Measurements from ENCODE around the gene C15orf62. TPM values are rescaled to one million over a fixed set of nuclear protein-coding genes. Genes with fewer than 3 reads are reported as not detected.

The C15orf62 gene
- polyA plus RNA-seq, 1 donor (not counting 4 experiments of a cell fraction or from before 2014, with no cell fraction given) = 0.14 TPM

DNA sequence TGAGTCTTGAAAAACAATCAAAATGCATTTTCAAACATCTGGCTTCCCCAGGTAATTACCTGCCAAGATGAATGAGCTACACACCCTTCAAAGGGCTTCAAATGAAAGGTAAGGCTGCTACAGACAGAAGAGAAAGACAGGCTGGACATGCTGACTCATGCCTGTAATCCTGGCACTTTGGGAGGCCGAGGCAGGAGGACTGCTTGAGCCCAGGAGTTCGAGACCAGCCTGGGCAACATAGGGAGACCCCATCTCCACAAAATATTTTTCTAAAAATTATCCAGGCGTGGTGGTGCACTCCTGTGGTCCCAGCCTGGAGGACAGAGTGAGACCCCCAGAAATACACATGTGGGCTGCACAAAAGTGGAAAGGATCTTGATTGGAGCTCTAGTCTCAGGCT, 22.6 kb downstream of the C15orf62 start:
- Histone ChIP-seq H3K79me2 (ENCODE audit: control insufficient read depth, insufficient read depth, low read length) (peaks cover 32% of the 10 kb centered on the region), H3K9me3 (ENCODE audit: control insufficient read depth, low read depth, low read length) (no peaks in the 10 kb centered on the region), H3K27me3 (ENCODE audit: control insufficient read depth, extremely low read depth, insufficient read depth, low read length) (no peaks in the 10 kb centered on the region), H3K36me3 (ENCODE audit: control insufficient read depth in 2 of 2, extremely low read depth in 1 of 2, insufficient read depth in 2 of 2, low read length in 2 of 2) (peaks cover 2 to 3% of the 10 kb centered on the region in 2 experiments), H3K9ac (ENCODE audit: control insufficient read depth, extremely low read depth, insufficient read depth, low read length) (no peak overlapping the region), H2AFZ (ENCODE audit: control insufficient read depth, low read length) (no peak overlapping the region), H3K9me1 (ENCODE audit: control insufficient read depth, extremely low read depth, insufficient read depth, low read length) (peaks cover 2% of the 10 kb centered on the region), H4K20me1 (ENCODE audit: control insufficient read depth, extremely low read depth, insufficient read depth, low read length) (no peaks in the 10 kb centered on the region), H3K4me2 (ENCODE audit: control insufficient read depth, extremely low read depth, insufficient read depth, low read depth, low read length) (no peak overlapping the region), H3K4me3 (ENCODE audit: control insufficient read depth in 2 of 3, extremely low read depth in 1 of 3, insufficient read depth in 2 of 3, low read depth in 1 of 3, low read length in 3 of 3) (no peak overlapping the region), H3K27ac (ENCODE audit: control insufficient read depth, insufficient read depth, low read length) (no peak overlapping the region), H3K4me1 (ENCODE audit: control insufficient read depth, extremely low read depth, insufficient read depth, low read length) (peaks cover 47% of the 10 kb centered on the region)
- TF ChIP-seq EZH2 (IDR thresholded peaks at IDR 0.05; ENCODE audit: low read length) = no peak
- TF ChIP-seq CTCF (optimal IDR thresholded peaks at IDR 0.05 in 1 of 3, IDR thresholded peaks at IDR 0.05 in 1 of 3, conservative IDR thresholded peaks at IDR 0.05 in 1 of 3; ENCODE audit: extremely low read depth in 1 of 3, insufficient read depth in 2 of 3, low read length in 3 of 3) = no peak
- DNase-seq (ENCODE audit: low read depth, low spot score) (no peak), FAIRE-seq (no peak)
- dilution Hi-C loops (cut with MboI; ENCODE audit: extremely low pct_ligation_motif_present, low sequenced_read_pairs) = no loop called here

GRCh38 chr15:40793216-40793989, 23.6 kb downstream of the C15orf62 start:
- Histone ChIP-seq H3K27me3 (ENCODE audit: control insufficient read depth, extremely low read depth, insufficient read depth, low read length) (no peaks in the 10 kb centered on the region), H3K27ac (ENCODE audit: control insufficient read depth, insufficient read depth, low read length) (peak overlapping the region; percentile 78), H3K4me2 (ENCODE audit: control insufficient read depth, extremely low read depth, insufficient read depth, low read depth, low read length) (peak overlapping the region; percentile 57), H3K79me2 (ENCODE audit: control insufficient read depth, insufficient read depth, low read length) (peaks cover 40% of the 10 kb centered on the region), H3K9me3 (ENCODE audit: control insufficient read depth, low read depth, low read length) (no peaks in the 10 kb centered on the region), H2AFZ (ENCODE audit: control insufficient read depth, low read length) (no peak overlapping the region), H3K4me1 (ENCODE audit: control insufficient read depth, extremely low read depth, insufficient read depth, low read length) (peaks cover 41% of the 10 kb centered on the region), H4K20me1 (ENCODE audit: control insufficient read depth, extremely low read depth, insufficient read depth, low read length) (no peaks in the 10 kb centered on the region), H3K9me1 (ENCODE audit: control insufficient read depth, extremely low read depth, insufficient read depth, low read length) (no peaks in the 10 kb centered on the region), H3K9ac (ENCODE audit: control insufficient read depth, extremely low read depth, insufficient read depth, low read length) (peak overlapping the region; percentile 32), H3K36me3 (ENCODE audit: control insufficient read depth in 2 of 2, extremely low read depth in 1 of 2, insufficient read depth in 2 of 2, low read length in 2 of 2) (peaks cover 2 to 3% of the 10 kb centered on the region in 2 experiments), H3K4me3 (ENCODE audit: control insufficient read depth in 2 of 3, extremely low read depth in 1 of 3, insufficient read depth in 2 of 3, low read depth in 1 of 3, low read length in 3 of 3) (no peak overlapping the region)
- DNase-seq (ENCODE audit: low read depth, low spot score) (no peak), FAIRE-seq (peak; percentile 89)
- dilution Hi-C loops (cut with MboI; ENCODE audit: extremely low pct_ligation_motif_present, low sequenced_read_pairs) = no loop called here
- TF ChIP-seq EZH2 (IDR thresholded peaks at IDR 0.05; ENCODE audit: low read length) (no peak), CTCF (optimal IDR thresholded peaks at IDR 0.05 in 1 of 3, IDR thresholded peaks at IDR 0.05 in 1 of 3, conservative IDR thresholded peaks at IDR 0.05 in 1 of 3; ENCODE audit: extremely low read depth in 1 of 3, insufficient read depth in 2 of 3, low read length in 3 of 3) (no peak)
